GM19468 (cell line): ENCODE measurements around the gene MIAT.
A peak's percentile ranks its signal among the peaks of the same experiment; 100 is the strongest.

Experiments used
- ATAC-seq: cut with Tn5 transposase; IDR thresholded peaks from one replicate; pipeline ENCODE4 v1.9.1; 2021; ENCODE audit warnings: mild to moderate bottlenecking, moderate library complexity, moderate number of reproducible peaks; ENCODE audit not compliant: unreplicated experiment; ENCODE audit errors: extremely low read depth

The MIAT gene

GRCh38 chr22:26662160-26662559, 4.8 kb downstream of the MIAT start:
- ATAC-seq = no peak

GRCh38 chr22:26663374-26663923, 6.1 kb downstream of the MIAT start:
- no peak for ATAC-seq

- ATAC-seq = no peak
These were observed 8.4 kb downstream of the MIAT start for GRCh38 chr22:26665813-26666231.

GRCh38 chr22:26667140-26667539, 9.8 kb downstream of the MIAT start:
- ATAC-seq = no peak

- no peak for ATAC-seq
These were observed 11.7 kb downstream of the MIAT start for GRCh38 chr22:26669060-26669481.

GRCh38 chr22:26670459-26670858, 13.1 kb downstream of the MIAT start:
- no peak for ATAC-seq

GRCh38 chr22:26671317-26672059, 14.1 kb downstream of the MIAT start:
- ATAC-seq = no peak

GRCh38 chr22:26672060-26672471, 14.7 kb downstream of the MIAT start:
- ATAC-seq = no peak

GRCh38 chr22:26672590-26673468, 15.4 kb downstream of the MIAT start:
- peak; percentile 63 for ATAC-seq

GRCh38 chr22:26673486-26673885, 16.1 kb downstream of the MIAT start:
- no peak for ATAC-seq

GRCh38 chr22:26674211-26675190, 17.1 kb downstream of the MIAT start:
- no peak for ATAC-seq

- ATAC-seq = no peak
These were observed 18.4 kb downstream of the MIAT start for GRCh38 chr22:26675687-26676268.

- no peak for ATAC-seq
These were observed 19.8 kb downstream of the MIAT start for GRCh38 chr22:26677217-26677616.

GRCh38 chr22:26679003-26679629, 21.7 kb downstream of the MIAT start:
- no peak for ATAC-seq

- no peak for ATAC-seq
These were observed 23.1 kb downstream of the MIAT start for GRCh38 chr22:26680485-26680884.

GRCh38 chr22:26681395-26681821, 24.0 kb downstream of the MIAT start:
- no peak for ATAC-seq

- ATAC-seq = no peak
These were observed 26.8 kb downstream of the MIAT start for GRCh38 chr22:26684168-26684567.

GRCh38 chr22:26685601-26686000, 28.2 kb downstream of the MIAT start:
- no peak for ATAC-seq

- ATAC-seq = no peak
These were observed 30.1 kb downstream of the MIAT start for GRCh38 chr22:26687439-26687838.
